ENCODE data around the gene GPR156. TPM values are rescaled to one million over a fixed set of nuclear protein-coding genes. Genes with fewer than 3 reads are reported as not detected.
A peak's percentile ranks its signal among the peaks of the same experiment; 100 is the strongest.

GPR156 gene
- total and polyA plus RNA-seq, 4 donors, result 0.08 to 0.71 (median 0.41) TPM

DNA sequence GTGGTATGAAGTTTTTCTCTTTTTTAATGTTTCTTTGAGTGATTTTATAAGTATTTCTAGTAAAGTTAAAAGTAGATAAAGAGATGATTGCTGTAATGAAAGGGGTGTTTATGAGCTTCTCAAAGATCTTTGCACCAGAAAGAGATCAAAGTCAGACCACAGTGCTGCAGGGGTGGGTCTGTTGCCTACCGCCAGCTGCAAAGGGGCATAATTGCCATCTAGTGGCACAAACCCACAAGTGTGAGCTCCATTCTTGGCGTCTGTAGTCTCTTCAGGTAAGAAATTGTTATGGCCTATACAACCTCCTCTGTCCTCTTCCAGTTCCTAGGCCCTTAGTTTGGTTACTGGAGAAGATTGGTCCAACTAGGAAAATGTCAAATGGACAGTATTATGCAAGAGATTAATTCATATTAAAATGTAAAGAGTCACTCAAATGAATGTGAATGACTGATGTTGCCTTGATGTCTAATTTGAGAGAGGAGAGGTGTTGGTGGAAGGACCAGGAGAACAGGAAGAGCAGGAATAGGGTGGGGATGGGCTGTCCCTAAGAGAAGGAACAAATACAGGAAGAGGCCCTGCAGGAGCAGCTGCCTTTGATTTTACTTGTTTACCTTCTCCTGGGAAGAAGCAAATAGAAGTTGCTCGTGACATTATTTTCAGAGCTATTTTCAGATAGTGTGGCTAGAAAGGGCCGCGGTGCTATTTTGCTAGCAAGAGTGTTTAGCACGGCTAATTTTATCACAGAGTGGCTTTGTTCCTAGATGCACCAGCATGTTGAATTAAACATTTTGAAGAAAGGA lies 137.8 kb downstream of the GPR156 start:
- TF ChIP-seq, protein P1, sequence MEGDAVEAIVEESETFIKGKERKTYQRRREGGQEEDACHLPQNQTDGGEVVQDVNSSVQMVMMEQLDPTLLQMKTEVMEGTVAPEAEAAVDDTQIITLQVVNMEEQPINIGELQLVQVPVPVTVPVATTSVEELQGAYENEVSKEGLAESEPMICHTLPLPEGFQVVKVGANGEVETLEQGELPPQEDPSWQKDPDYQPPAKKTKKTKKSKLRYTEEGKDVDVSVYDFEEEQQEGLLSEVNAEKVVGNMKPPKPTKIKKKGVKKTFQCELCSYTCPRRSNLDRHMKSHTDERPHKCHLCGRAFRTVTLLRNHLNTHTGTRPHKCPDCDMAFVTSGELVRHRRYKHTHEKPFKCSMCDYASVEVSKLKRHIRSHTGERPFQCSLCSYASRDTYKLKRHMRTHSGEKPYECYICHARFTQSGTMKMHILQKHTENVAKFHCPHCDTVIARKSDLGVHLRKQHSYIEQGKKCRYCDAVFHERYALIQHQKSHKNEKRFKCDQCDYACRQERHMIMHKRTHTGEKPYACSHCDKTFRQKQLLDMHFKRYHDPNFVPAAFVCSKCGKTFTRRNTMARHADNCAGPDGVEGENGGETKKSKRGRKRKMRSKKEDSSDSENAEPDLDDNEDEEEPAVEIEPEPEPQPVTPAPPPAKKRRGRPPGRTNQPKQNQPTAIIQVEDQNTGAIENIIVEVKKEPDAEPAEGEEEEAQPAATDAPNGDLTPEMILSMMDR (IDR thresholded peaks at IDR 0.05; ENCODE audit: control extremely low read depth, extremely low read depth), result peak; percentile 1
- DNase-seq (peak in 2 of 3 donors; percentile 25 to 56), ATAC-seq (ENCODE audit: insufficient read depth, low FRiP score) (no peak)

DNA sequence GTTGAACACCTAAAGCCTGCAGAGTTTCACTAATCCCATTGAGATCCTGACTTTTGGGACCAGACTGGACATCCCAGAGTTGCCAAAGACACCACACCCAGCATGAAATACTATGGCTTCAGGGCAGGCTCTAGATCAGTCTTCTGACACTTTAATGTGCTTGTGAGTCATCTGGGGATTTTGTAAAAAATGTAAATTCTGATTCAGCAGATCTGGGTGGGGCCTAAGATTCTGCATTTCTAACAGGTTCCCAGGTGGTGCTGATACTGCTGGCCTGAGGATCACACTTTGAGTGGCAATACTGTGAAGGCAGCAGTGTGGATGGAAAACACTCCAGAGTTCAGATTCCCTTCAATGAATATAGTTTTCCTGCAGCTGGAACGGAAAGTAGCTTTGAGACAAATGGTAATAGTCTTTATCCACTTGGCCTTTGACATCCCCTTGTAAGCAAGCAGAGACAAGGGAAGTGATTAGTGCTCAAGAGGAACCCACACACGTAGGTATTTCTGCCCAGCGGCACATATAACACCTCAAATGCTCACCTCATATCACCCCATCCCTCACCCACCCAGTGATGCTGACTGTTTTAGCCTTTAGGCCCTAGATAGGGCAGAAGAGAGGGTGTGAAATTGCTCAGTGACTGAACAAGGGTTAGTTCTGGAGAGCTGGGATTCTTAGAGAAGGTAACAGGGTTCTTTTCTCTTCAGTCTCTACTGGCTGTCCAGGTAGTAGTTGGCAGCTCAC lies 139.3 kb downstream of the GPR156 start:
- no peak overlapping the region for H3K4me3 ChIP-seq
- H3K27ac ChIP-seq (ENCODE audit: low read depth in 1 of 2, low read length in 1 of 2), result no peak overlapping the region
- H3K36me3 ChIP-seq (ENCODE audit: control insufficient read depth in 4 of 4, insufficient read depth in 4 of 4, low read length in 4 of 4), result no peaks in the 10 kb centered on the region
- DNase-seq, result no peak
- 60 to 80% methylated on average over 3 of the region's 3 CpGs for WGBS, 2 donors
- no peak overlapping the region for H3K9ac ChIP-seq (ENCODE audit: insufficient read depth in 1 of 2, low read length in 2 of 2)
- H3K9me3 ChIP-seq (ENCODE audit: control insufficient read depth in 4 of 4, insufficient read depth in 3 of 4, low read length in 3 of 4), result no peaks in the 10 kb centered on the region
- ATAC-seq (ENCODE audit: insufficient read depth, low FRiP score), result peak; percentile 67
- TF ChIP-seq, protein P1 (IDR thresholded peaks at IDR 0.05; ENCODE audit: control extremely low read depth, extremely low read depth), result no peak
- H3K27me3 ChIP-seq (ENCODE audit: control insufficient read depth in 3 of 3, insufficient read depth in 3 of 3, low read length in 2 of 3), result no peaks in the 10 kb centered on the region
- peaks cover 3 to 15% (median 6%) of the 10 kb centered on the region in 5 donors for H3K4me1 ChIP-seq (ENCODE audit: control insufficient read depth in 5 of 5, insufficient read depth in 5 of 5, low read length in 5 of 5)

More for the DNA sequence above, 137.8 kb downstream of the GPR156 start:
- WGBS, 2 donors, result 33 to 34% methylated on average over 6 of the region's 6 CpGs
- Histone ChIP-seq H3K27ac (ENCODE audit: low read depth in 1 of 2, low read length in 1 of 2) (peak overlapping the region in 1 of 2 donors; percentile 39), H3K4me1 (ENCODE audit: control insufficient read depth in 5 of 5, insufficient read depth in 5 of 5, low read length in 5 of 5) (peaks cover 3 to 15% (median 6%) of the 10 kb centered on the region in 5 donors), H3K9me3 (ENCODE audit: control insufficient read depth in 4 of 4, insufficient read depth in 3 of 4, low read length in 3 of 4) (no peaks in the 10 kb centered on the region), H3K9ac (ENCODE audit: insufficient read depth in 1 of 2, low read length in 2 of 2) (no peak overlapping the region), H3K36me3 (ENCODE audit: control insufficient read depth in 4 of 4, insufficient read depth in 4 of 4, low read length in 4 of 4) (no peaks in the 10 kb centered on the region), H3K27me3 (ENCODE audit: control insufficient read depth in 3 of 3, insufficient read depth in 3 of 3, low read length in 2 of 3) (no peaks in the 10 kb centered on the region), H3K4me3 (no peak overlapping the region)

DNA sequence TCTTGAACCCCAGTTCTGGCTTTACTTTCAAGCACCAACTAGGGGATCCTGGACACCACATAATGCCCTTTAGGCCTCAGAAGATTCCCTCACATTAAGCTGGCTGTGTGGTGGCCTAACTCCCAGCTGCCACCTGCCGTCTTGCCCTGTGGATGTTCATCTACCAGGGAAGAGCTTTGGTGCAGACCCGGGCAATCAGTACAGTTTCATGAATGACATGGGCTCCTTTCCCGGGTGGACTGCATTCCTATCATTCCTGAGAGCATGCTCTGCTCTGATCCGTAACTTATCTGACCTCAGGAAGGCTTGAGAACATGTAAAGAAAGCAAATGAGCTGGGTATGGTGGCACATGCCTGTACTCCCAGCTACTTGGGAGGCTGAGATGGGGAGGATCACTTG lies 140.8 kb downstream of the GPR156 start:
- no peaks in the 10 kb centered on the region for H3K36me3 ChIP-seq (ENCODE audit: control insufficient read depth in 4 of 4, insufficient read depth in 4 of 4, low read length in 4 of 4)
- peak; percentile 21 to 44 (median 34) for DNase-seq
- H3K4me3 ChIP-seq, result no peak overlapping the region
- ATAC-seq (ENCODE audit: insufficient read depth, low FRiP score), result no peak
- no peaks in the 10 kb centered on the region for H3K27me3 ChIP-seq (ENCODE audit: control insufficient read depth in 3 of 3, insufficient read depth in 3 of 3, low read length in 2 of 3)
- no peak overlapping the region for H3K9ac ChIP-seq (ENCODE audit: insufficient read depth in 1 of 2, low read length in 2 of 2)
- H3K4me1 ChIP-seq (ENCODE audit: control insufficient read depth in 5 of 5, insufficient read depth in 5 of 5, low read length in 5 of 5), result peaks cover 3 to 15% (median 6%) of the 10 kb centered on the region in 5 donors
- H3K9me3 ChIP-seq (ENCODE audit: control insufficient read depth in 4 of 4, insufficient read depth in 3 of 4, low read length in 3 of 4), result no peaks in the 10 kb centered on the region
- H3K27ac ChIP-seq (ENCODE audit: low read depth in 1 of 2, low read length in 1 of 2), result peak overlapping the region in 1 of 2 donors; percentile 11
- TF ChIP-seq, protein P1 (IDR thresholded peaks at IDR 0.05; ENCODE audit: control extremely low read depth, extremely low read depth), result no peak
- WGBS, 2 donors, result 59 to 70% methylated on average over 4 of the region's 4 CpGs
